ENCODE data around the gene CHGA.

Gene CHGA

DNA sequence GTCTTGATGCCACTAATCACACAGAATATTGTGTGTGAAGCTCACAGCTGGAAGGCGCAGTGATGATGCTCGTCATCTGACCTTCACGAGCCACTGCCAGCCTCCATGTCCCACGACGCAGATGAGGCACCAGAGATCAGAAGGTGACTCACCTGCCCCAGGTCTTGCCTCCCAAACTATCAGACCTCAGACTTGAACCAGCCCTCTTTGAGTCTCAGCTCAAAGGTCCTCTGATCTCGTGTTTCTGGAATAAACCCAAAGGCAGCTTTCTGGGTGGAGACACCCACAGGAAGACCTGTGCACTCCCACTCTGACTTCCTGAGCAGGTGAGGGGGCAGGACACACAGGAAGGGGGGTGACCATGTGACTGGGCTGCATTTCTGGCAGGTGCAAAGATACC is 19.6 kb upstream of the CHGA start:
- DNase-seq (ENCODE audit: low read depth): no peak

DNA sequence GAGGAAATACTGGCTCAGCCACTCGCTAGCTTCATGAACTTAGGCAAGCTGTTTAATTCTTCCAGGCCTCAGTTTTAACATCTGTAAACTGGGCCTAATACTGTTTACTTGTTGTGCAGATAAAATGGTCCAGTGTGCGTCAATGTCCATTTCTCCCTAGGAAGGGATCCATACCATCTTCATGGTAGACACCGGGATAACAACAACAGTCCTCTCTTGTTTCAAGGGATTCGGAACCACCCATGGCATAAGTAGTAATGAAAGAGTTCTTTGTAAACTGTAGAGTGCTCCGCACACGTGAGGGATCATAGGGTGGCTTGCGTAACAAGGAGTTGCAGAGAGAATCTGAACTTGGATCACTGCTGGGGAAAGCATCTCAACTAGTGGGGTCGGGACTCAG is 17.3 kb upstream of the CHGA start:
- DNase-seq (ENCODE audit: low read depth): no peak

DNA sequence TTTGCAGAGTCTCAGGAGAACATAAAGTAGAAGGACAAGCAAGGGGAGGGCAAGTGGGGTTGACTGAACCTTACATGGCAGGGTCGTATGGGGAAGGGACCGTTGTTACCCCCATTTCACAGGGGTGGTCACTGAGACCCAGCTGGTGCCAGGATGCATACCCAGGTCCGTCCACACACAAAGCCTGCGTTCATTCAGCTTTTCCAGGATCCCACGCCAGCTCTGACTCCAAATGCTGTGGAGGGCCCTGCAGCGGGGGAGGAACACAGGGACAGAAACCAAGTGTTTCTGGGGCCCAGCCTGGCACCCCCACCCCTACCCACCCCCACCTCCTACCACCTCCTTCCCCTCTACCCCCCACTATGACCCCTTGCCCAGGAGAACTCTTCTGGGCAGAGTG is 16.5 kb upstream of the CHGA start:
- DNase-seq (ENCODE audit: low read depth): no peak

DNA sequence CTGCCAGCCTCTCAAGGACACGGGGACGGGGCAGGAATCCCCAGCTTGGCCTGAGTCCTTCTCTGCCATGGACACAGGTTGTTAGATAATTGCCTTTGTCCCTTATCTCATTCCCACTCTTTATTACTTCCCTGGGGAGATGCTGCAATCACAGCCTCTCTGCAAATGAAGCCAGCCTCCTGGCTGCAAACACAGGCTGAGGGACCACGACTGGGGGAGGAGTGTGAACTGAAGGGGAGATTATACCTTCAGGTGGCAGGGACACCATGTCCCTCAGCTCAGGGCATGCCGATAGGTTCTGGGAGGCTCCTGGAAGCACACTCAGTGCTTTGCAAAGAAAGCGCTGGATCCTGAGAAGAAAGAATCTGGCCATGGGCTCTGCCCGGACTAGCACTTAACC is 16.1 kb upstream of the CHGA start:
- DNase-seq (ENCODE audit: low read depth): no peak

DNA sequence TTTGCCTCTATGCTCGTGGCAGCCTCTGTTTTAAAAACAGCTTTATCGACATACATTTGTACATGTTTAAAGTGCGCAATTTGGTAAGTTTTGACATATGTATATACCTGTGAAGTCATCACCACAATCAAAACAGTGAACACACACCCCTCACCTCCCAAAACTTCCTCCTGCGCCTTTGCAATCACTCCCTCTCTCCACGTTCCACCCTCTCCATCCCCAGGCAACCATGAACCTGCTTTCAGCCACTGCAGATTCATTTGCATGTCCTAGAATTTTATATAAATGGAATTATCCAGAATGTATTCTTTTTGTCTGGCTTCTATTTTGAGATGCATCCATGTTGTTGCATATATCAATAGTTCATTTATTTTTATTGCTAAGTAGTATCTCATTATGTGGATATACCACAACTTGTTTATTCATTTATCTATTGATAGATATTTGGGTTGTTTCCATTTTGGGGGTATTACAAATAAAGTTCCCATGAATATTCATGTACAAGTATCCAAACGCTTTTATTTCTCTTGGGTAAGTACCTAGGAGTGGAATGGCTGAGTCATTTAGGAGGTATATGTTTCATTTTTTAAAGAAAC is 15.5 kb upstream of the CHGA start:
- DNase-seq (ENCODE audit: low read depth): no peak

DNA sequence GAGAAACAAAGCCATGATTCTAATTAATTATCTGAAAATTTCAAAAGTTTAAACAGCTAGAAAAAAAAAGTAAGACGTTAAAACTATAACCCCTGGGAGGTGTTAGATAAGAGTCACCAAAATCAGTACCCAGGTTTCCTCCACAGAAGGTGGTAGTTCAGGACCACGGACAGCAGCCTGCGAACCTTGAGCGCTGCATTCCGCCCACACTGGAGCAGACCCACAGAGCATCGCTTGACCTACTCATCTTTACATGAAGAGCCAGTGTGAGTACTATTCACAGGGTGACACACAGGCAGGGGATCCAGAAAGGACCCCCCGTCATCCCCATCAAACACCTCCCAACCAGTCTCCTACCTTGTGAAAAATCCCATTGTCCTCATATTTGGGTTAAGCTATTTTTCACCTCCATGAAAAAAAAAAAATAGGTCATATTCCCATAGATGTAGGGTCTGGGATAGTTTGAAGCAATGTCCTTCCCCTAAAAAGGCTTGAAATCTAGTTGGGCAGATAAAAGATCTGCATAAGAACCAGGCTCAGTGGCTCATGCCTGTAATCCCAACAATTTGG is 8.8 kb upstream of the CHGA start:
- no peak for DNase-seq (ENCODE audit: low read depth)

DNA sequence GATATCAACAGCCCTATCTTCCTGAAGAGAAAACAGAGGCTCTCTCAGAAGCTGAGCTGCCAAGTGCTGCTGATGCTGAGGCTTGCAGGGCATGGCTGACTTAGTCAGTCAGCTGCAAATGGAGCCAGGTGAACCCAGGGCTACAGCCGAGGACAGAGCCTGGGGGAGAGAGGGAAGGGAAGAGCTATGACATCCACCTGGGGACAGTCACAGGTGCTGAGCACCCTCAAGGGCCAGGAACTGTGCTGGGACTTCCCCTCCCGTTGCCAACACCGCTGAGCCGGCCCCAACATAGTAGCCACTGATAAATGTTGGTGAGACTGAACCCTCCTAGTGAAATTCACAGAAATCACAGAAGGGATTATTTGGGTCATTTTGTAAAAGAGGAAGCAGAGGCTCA is 6.7 kb upstream of the CHGA start:
- no peak for DNase-seq (ENCODE audit: low read depth)

DNA sequence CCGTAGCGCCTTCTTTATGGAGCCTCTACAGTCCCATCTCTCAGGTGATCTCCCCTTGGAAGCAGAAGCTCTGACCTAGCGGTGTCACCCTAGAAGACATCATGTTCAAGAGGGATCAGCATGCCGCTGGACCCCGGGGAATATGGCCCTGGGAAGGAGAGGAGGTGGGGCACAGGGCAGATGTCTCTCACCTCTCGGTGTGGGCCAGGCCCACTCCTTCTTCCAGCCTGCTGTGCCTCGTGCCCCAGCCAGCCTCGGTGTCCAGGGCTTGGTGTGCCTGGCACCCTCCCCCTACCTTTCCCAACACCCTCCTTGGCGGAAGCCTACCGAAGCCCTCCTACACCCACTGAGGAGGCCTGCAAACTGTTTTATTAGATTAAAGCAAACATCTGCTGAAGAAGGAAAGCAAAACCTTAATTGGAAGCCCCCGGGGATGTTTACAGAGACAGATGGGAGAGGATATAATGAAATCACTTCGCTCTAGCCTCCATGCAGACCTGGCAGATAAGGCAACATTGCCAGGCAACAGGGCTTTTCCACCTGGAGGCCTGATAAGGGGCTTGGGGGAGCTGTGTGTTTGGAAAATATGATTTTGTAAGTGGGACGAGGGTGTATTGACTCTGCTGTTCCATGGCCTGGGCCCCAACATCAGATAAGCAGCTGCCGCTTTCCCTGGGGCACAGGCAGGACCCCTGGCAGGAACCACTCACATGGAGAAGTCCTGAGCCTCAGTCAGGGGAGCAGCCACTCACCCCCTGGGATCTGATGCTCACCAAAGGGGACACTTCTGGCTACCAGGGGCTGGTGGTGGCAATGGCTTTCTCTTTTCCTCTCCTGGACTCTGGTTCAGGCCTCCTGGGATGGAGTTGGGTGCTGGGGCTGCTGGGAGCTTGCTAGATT is 5.7 kb upstream of the CHGA start:
- no peak for DNase-seq (ENCODE audit: low read depth)

DNA sequence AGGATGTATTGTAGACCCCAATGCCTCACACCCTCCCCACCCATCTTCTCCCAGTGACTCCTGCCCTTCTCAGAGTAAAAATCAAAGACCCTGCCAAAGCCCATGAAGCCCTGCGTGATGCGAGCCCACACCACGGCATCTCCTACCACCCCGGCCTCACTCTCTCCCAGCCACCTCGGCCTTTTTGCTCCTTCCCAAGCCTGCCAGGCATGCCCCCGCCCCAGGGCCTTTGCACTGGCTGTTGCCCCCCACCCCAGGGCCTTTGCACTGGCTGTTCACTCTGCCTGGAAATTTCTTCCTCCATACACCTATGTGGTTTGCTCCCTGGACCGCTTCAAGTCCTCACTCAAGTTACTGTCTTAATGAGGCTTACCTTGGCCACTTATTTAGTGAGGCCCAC is 5.0 kb upstream of the CHGA start:
- DNase-seq (ENCODE audit: low read depth): no peak

DNA sequence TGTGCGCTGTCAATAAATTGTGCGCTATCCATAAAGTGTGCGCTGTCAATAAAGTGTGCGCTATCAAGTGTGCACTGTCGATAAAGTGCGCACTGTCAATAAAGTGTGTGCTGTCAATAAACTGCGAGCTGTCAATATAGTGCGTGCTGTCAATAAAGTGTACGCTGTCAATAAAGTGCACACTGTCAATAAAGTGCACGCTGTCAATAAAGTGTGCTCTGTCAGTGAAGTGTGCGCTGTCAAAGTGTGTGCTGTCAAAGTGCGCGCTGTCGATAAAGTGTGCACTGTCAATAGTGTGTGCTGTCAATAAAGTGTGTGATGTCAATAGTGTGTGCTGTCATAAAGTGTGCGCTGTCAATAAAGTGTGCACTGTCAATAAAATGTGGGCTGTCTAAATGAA is 2.9 kb upstream of the CHGA start:
- no peak for DNase-seq (ENCODE audit: low read depth)

DNA sequence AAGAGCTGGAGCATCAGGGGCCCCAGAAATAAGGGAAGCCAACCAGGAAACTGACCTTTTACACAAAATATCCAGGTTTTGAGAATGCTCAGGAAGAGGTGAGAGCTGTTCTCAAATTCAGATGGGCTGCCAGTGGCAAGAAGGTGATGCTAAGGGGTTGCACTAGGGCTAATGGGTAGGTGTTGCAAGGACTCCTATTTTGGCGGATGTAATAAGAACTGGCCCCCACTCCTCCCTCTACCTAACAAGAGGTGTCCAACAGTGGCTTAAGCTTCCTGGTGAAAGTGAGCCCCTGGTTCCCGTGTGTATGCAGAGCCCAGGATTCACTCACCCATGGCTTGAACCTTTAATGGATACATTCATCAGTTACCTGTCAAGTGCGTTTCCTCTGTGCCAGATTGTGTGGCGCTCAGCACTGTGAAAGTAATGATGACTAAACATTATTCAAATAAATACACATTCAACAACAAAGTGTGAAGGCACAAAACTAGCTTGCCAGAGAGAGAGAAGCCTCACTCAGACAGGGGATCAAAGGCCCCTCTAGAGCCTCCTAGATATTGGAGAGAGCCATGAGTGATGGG is 705 bp upstream of the CHGA start:
- no peak for DNase-seq (ENCODE audit: low read depth)

DNA sequence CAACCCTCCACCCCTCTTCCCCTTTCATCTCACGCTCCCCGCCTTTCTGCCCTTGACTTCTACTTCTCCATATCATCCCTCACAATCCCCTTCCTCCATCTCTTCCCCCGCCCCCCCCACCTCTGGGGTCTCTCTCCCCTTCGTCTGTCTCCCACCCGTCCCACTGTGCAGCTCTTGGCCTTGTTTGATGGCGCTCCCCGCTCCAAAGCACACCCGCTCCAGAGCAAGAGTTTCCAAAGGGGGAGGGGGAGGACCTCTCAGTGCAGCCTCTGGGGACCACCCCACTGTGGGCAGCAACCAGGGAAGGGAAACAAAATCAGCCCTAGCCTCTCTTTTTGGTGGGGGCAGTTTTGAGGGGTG is 774 bp downstream of the CHGA start:
- DNase-seq (ENCODE audit: low read depth): no peak

DNA sequence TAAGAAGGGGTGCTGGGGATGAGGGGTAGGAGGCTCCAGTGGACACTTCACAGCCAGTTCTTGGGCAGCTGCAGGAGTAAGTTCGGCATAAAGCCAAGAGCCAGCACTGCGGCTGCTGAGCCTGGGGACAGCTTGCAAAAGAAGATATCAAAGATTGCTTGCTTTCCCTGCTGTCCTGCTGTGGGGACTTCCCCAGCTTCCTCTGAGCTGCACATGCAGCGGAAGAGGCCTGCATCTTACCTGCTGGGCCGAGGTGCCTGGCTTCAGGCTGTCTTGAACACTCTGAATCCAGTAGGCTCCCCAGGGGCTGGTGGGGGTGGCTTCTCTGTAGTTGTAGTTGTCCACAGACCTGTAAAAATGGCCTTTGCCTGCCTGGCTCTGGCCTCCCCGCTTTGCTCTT is 1.3 kb downstream of the CHGA start:
- no peak for DNase-seq (ENCODE audit: low read depth)

DNA sequence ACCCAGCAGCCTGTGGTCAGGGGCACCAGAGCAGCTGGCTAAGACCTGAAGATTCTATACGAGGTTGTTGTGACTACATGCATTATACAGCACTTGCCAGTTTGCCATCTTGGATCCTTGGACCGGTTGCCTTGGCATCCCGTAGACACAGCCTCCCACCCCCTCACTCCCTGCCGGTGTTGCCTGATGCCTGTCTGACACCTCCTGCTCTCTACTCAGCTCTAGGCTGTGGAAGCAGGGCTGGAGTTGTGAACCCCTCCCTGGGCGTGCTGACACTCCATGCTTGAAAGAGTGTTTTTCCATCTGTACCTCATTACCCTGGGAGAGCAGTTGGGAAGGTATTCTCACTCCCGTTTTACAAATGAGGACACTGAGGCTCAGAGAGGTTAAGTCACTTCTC is 2.5 kb downstream of the CHGA start:
- DNase-seq (ENCODE audit: low read depth): no peak

DNA sequence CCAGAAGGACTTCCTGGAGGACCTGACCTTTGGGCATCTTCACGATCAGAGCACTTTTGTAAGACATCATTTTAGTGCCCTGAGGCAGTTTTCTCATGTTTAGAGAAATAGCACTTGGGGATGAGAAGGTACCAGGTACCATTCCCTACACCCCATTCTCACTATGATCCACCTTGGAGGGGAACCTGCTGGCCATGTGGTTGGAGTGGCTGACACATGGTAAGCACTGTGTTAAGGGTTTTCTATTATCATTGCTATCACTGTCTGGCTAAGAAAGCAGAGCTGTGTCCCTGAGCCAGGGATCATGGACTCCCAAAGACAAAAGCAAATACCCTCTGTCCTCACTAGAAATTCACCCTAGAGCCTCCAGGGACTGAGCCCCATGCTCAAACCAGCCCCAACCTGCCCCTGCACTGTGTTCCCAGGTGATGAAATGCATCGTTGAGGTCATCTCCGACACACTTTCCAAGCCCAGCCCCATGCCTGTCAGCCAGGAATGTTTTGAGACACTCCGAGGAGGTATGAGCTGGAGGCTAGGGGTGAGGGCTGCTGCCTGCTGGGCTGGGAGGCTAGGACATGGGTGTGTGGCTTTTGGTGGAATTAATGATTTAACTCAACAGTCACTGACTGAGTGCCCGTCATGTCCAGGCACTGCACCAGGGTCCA is 3.4 kb downstream of the CHGA start:
- no peak for DNase-seq (ENCODE audit: low read depth)

DNA sequence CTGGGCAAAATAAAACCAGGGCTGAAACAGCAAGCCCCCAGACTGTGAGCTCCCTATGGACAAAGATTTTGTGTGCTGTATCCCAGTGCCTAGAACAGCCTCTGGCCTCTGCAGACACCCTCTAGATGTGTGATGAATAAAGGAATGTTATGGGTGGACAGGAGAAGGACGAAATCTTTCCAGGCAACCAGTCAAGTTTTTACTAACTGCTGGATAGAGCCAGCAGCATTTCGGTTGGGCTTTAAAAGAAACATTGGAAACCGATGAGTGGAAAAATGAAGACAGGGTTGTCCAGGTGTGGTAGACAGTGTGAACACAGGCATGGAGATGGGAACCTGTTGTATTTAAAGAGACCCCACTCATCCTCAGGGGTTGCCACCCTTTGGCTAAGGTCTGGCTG is 4.0 kb downstream of the CHGA start:
- no peak for DNase-seq (ENCODE audit: low read depth)

DNA sequence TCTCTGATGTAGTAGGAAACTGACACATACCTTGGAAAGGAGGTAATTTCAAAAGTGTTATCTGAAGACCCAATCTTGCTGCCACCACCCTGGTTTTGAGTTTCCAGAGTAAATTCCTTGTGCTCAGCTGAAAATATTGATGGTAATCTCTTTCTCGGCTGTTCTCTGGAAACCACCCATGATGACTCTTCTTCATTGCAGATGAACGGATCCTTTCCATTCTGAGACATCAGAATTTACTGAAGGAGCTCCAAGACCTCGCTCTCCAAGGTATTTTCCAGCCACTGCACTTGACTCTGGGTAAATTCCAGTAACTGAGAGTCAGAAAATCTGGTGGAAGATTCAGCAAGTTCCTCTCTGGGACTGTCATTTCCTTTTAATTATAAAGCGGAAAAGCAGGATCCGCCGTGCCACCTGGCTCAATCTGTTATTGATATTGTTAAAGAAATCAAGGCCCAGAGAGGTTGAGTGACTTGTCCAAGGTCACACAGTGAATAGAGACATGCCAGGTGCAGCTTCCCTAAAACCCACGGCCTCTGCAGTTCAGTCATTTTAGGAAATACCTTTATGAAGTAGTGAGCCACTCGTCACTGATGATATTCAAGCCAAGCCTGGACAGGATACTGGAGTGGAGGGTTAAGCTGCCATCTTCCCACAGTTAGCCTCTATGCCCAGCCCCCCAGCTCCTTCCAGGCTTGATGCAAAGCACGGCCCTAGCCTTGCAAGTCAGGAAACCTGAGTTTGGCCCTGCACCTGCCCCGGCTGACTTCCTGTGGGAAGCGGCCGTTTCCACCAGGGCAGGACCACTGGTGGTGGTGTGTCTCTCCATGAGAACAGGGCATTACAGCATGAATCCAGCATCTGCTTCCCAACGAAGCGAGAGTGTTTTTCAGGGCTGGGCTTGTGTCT is 4.7 kb downstream of the CHGA start:
- DNase-seq (ENCODE audit: low read depth): no peak

DNA sequence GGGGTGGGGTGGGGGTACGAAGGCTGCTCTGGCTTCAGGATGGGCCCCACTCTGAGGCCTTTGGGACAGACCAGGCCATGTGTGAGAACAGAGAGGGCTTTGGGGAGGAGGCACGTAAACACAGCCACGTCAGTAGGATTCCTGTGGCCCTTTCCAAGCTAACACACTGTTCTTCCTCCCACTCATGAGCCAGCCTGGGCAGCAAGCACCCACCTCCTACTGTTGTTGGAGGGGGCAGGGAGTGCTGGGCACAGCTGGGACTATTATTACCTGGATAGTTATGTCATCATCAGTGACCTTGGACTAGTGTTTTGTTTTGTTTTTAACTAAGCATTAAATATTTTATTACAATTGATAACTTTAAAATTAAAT is 5.3 kb downstream of the CHGA start:
- DNase-seq (ENCODE audit: low read depth): no peak

DNA sequence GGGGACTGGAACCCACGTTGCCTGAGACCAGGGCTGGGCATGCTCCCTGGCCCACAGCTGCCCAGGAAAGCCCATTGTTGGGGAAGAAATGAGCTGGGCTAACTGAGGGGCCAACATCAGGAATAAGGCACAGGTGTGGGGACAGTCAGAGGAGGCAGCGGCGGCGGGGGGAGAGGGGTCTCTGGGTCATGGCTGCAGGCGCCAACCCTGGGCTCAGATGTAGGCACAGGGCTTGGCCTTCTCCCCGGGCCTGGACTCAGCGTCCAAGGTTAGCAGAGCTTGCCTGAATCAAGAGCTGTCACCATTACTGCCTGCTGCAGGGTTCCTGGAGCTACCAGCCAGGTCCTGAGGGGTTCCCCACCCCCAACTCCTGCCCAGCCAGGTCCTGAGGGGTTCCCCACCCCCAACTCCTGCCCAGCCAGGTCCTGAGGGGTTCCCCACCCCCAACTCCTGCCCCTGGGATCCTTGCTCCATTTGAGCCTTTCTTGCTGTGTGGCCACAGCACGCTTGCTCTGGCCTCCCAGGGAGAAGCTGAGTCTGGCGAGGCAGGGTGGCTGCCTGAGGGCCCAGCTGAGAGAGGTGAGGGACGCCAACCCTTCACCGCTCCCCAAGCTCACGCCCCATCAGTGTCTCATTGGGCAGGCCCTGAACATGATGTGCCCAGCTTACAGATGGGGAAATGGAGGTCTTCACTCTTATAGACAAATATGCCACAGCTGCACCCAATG is 6.2 kb downstream of the CHGA start:
- no peak for DNase-seq (ENCODE audit: low read depth)

DNA sequence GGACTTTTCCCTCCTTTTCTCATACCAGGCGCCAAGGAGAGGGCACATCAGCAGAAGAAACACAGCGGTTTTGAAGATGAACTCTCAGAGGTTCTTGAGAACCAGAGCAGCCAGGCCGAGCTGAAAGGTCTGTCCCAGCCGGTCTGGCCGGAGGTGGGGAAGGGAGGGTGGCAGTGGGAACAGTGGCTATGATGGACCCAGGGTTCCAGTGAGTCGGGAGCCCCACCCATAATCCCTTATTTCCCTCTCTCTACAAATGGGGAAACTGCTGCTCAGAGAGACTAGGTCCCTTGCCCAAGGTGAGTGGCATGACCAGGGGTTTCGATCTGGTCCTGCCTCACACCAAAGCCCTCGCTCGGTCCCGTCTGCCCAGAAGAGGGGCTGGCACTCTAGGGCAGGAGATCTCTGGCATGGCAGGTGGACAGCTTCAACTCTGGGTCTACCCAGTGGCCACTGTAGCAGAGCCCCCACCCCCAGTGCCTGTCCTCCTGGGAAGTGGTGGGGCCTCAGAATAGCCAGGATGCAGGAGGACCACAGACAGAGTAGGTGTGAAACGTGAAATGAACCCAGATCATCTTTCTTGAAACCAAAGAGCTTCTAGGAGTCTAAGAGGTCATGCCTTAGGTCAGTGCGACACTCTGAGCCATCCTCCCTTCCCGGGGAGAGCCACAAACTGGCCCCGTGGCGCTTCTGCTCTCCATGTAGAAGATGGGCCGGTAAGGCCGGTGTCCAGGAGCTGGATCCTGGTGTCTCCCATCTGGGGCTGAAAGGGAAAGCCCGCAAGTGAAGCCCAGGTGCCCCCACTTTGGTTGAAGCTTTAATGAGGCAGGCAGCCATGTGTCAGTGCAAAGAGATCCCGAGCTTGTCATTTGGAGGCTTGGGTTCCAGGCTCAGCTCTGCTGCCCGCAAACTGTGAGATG is 7.0 kb downstream of the CHGA start:
- no peak for DNase-seq (ENCODE audit: low read depth)

All from stimulated activated CD8-positive, alpha-beta memory T cell treated with anti-CD3 and anti-CD28 coated beads, Interleukin-7, amount 100 ng/mL, for 24 hours (primary cell).